Panc1 (cell line): ENCODE data around the gene HNRNPUL1. TPM values are rescaled to one million over a fixed set of nuclear protein-coding genes. Genes with fewer than 3 reads are reported as not detected.
"Not testable (repeated sequence)": the region's sequence is repeated elsewhere in the genome, so short reads cannot be mapped to it uniquely, and the experiment has no call there.

Experiments used
- ATAC-seq: fragments of 200-7000 bp; cut with Tn5 transposase; 2 replicates; pipeline ENCODE4 v1.9.1; 2020; ENCODE audit warnings: mild to moderate bottlenecking, moderate library complexity
- BruUV-seq: library from RNA; stranded (reverse); fragments of 400-500 nt; replicated peaks from 2 replicates; lab custom pipeline; 2021; lab: Mats Ljungman, UMichigan
- CTCF ChIA-PET: fragments of 300-600 bp; sonication (Branson Sonifier 250); formaldehyde crosslinking; loops from one replicate; lab custom pipeline; 2022; ENCODE audit warnings: antibody characterized with exemption; lab: Charles Lee
- POLR2A ChIA-PET: fragments of 300-600 bp; sonication (Branson Sonifier 250); formaldehyde crosslinking; loops from one replicate; lab custom pipeline; 2022; ENCODE audit warnings: antibody characterized with exemption; lab: Charles Lee
- DNase-seq: peaks from one replicate; pipeline ENCODE4 v3.0.0-alpha.2; 2010; ENCODE audit warnings: low read depth, low spot score
- H3K27ac ChIP-seq: 2 replicates; pipeline ENCODE4 v1.5.1; 2011; ENCODE audit warnings: mild to moderate bottlenecking, low read length, inconsistent platforms
- H3K27me3 ChIP-seq: fragments of 200-500 bp; sonication (Bioruptor generic); 2 replicates; pipeline ENCODE4 v1.6.0; 2014; ENCODE audit warnings: low read length, inconsistent platforms; ENCODE audit not compliant: control insufficient read depth, insufficient read depth
- H3K36me3 ChIP-seq: fragments of 200-500 bp; sonication (Bioruptor generic); 2 replicates; pipeline ENCODE4 v1.5.1; 2014; ENCODE audit warnings: inconsistent platforms, mild to moderate bottlenecking, low read length, moderate library complexity; ENCODE audit not compliant: control insufficient read depth, insufficient read depth
- H3K4me1 ChIP-seq: 2 replicates; pipeline ENCODE4 v1.5.1; 2011; ENCODE audit warnings: inconsistent platforms, mild to moderate bottlenecking, low read length, moderate library complexity; ENCODE audit not compliant: control insufficient read depth, insufficient read depth
- H3K4me3 ChIP-seq, 2 experiments: 2 replicates each; pipeline ENCODE4 v1.5.1; 2011 to 2012; ENCODE audit warnings: low read depth in 2 of 2, low read length in 2 of 2, mild to moderate bottlenecking in 2 of 2, inconsistent platforms in 1 of 2, moderate library complexity in 1 of 2
- H3K9me3 ChIP-seq: fragments of 200-500 bp; sonication (Bioruptor generic); 2 replicates; pipeline ENCODE4 v1.5.1; 2014; ENCODE audit warnings: low read depth, mild to moderate bottlenecking, inconsistent platforms, low read length, moderate library complexity; ENCODE audit not compliant: control insufficient read depth, insufficient read depth
- CTCF ChIP-seq: fragments of 450-650 bp; IDR thresholded peaks from 2 replicates; pipeline ENCODE4 v1.5.1; 2017; ENCODE audit warnings: mild to moderate bottlenecking
- POLR2AphosphoS5 ChIP-seq: IDR thresholded peaks from 2 replicates; pipeline ENCODE4 v1.6.1; 2012; ENCODE audit warnings: mild to moderate bottlenecking, low read depth, low read length, moderate library complexity
- REST ChIP-seq, 2 experiments: IDR thresholded peaks; 2 replicates each; pipeline ENCODE4 v1.6.1; 2011 to 2012; ENCODE audit warnings: low read depth in 2 of 2, control low read depth in 1 of 2, low read length in 1 of 2, mild to moderate bottlenecking in 1 of 2, moderate library complexity in 1 of 2; ENCODE audit not compliant: insufficient read depth in 1 of 2
- SIN3A ChIP-seq: IDR thresholded peaks from 2 replicates; pipeline ENCODE4 v1.6.1; 2012; ENCODE audit warnings: low read depth, mild to moderate bottlenecking, low read length, moderate library complexity, borderline replicate concordance; ENCODE audit not compliant: insufficient read depth
- TCF7L2 ChIP-seq: IDR thresholded peaks from 2 replicates; pipeline ENCODE4 v1.6.1; 2011; ENCODE audit warnings: mild to moderate bottlenecking, low read depth, low read length, inconsistent platforms
- in situ Hi-C: cut with HindIII; loops from 2 replicates; pipeline ENCODE4 v1.10.0; 2016; ENCODE audit warnings: low sequenced_read_pairs, low pct_unique_long_range_greater_than_20kb
- intact Hi-C: fragments of 100-400 bp; cut with micrococcal nuclease; formaldehyde crosslinking; loops from one replicate; pipeline ENCODE4 v1.10.0; 2022; ENCODE audit not compliant: unreplicated experiment
- total RNA-seq: library from RNA; stranded (reverse); gene quantifications from one replicate; pipeline ENCODE4 v1.2.1, GENCODE V29; 2021; ENCODE audit not compliant: unreplicated experiment

Gene HNRNPUL1
- total RNA-seq, 1 experiment from 2014 or later: 183 TPM

- H3K4me3 ChIP-seq: peak overlapping the region; percentile 24 to 32; a peak in 3 of 4 replicates
- H3K27ac ChIP-seq: peak overlapping the region; percentile 84
- no peaks in the 10 kb centered on the region for H3K27me3 ChIP-seq
- peaks cover 25% of the 10 kb centered on the region for H3K4me1 ChIP-seq
- no peaks in the 10 kb centered on the region for H3K9me3 ChIP-seq
- BruUV-seq: no TSS peak
- ATAC-seq (no peak), DNase-seq (no peak)
- in situ Hi-C loops (no loop called here), intact Hi-C loops (no loop called here)
- ChIA-PET CTCF (no interaction called here), POLR2A (no interaction called here)
- no peaks in the 10 kb centered on the region; the same call in 1 of the 2 replicates for H3K36me3 ChIP-seq
- TF ChIP-seq TCF7L2 (no peak), REST (IDR thresholded peaks at IDR 0.05; ENCODE audit: insufficient read depth in 1 of 2, low read depth in 2 of 2, low read length in 1 of 2) (no peak)
These were observed 37.2 kb upstream of the HNRNPUL1 start for GRCh38 chr19:41226874-41227390.

- Histone ChIP-seq H3K9me3 (no peaks in the 10 kb centered on the region), H3K4me3 (no peak overlapping the region), H3K36me3 (no peaks in the 10 kb centered on the region; the same call in 1 of the 2 replicates), H3K4me1 (peaks cover 21% of the 10 kb centered on the region), H3K27me3 (no peaks in the 10 kb centered on the region), H3K27ac (peak overlapping the region; percentile 84)
- DNase-seq (no peak), ATAC-seq (no peak)
- CTCF ChIA-PET: no interaction called here
- POLR2A ChIA-PET: no interaction called here
- intact Hi-C loops (no loop called here), in situ Hi-C loops (no loop called here)
- BruUV-seq: no TSS peak
- TF ChIP-seq CTCF (no peak), POLR2AphosphoS5 (no peak), REST (IDR thresholded peaks at IDR 0.05; ENCODE audit: insufficient read depth in 1 of 2, low read depth in 2 of 2, low read length in 1 of 2) (no peak), SIN3A (no peak), TCF7L2 (no peak)
These were observed 35.7 kb upstream of the HNRNPUL1 start for GRCh38 chr19:41228486-41228885.

- H3K9me3 ChIP-seq, in situ Hi-C loops, H3K27me3 ChIP-seq, CTCF ChIA-PET, intact Hi-C loops, ATAC-seq, BruUV-seq, POLR2A ChIA-PET, DNase-seq, H3K36me3 ChIP-seq, H3K4me3 ChIP-seq: not testable (repeated sequence)
- Histone ChIP-seq H3K4me1 (peaks cover 13% of the 10 kb centered on the region), H3K27ac (peak overlapping the region; percentile 66)
These were observed 34.8 kb upstream of the HNRNPUL1 start for GRCh38 chr19:41229338-41229737.
